Colonic mucosa (tissue), 4 donors: ENCODE data around the gene ZNF195. TPM values are rescaled to one million over a fixed set of nuclear protein-coding genes. Genes with fewer than 3 reads are reported as not detected.
"Not testable (repeated sequence)": the region's sequence is repeated elsewhere in the genome, so short reads cannot be mapped to it uniquely, and the experiment has no call there.

Source experiments
- DNase-seq: peaks from one replicate; pipeline ENCODE4 v3.0.0-alpha.2; 2020
- H3K27ac ChIP-seq: fragments of 200-600 bp; one replicate; pipeline ENCODE4 v1.8.0; 2021
- H3K27me3 ChIP-seq: fragments of 200-600 bp; one replicate; pipeline ENCODE4 v1.8.0; 2021
- H3K36me3 ChIP-seq: fragments of 200-600 bp; one replicate; pipeline ENCODE4 v1.8.0; 2021
- H3K4me1 ChIP-seq: fragments of 200-600 bp; one replicate; pipeline ENCODE4 v1.8.0; 2021; ENCODE audit warnings: mild to moderate bottlenecking
- H3K4me3 ChIP-seq: fragments of 200-600 bp; one replicate; pipeline ENCODE4 v1.8.0; 2021
- H3K9ac ChIP-seq, 2 donors: one replicate each; pipeline ENCODE4 v1.7.0; 2013; ENCODE audit warnings: control low read depth in 2 of 2, low read depth in 2 of 2, low read length in 2 of 2
- H3K9me3 ChIP-seq: fragments of 200-600 bp; one replicate; pipeline ENCODE4 v1.8.0; 2021
- intact Hi-C: fragments of 100-400 bp; cut with DNase I; formaldehyde crosslinking; loops from one replicate; pipeline ENCODE4 v1.14.1; 2022
- total RNA-seq, 2 donors: library from RNA; stranded (reverse); fragmentation: NEBNext Ultra II Directional in 1 of 2; extraction: Animal tissue kit (Norgen Biotek cat#: 25700) in 1 of 2; gene quantifications; one replicate each; pipeline ENCODE4 v1.2.1, GENCODE V29; 2021
- TF ChIP-seq, protein P1 (sequence below): fragments of 200-600 bp; IDR thresholded peaks from one replicate; pipeline ENCODE4 v1.8.0; 2022; ENCODE audit warnings: antibody characterized with exemption, mild to moderate bottlenecking
- donor health status: healthy.
- donor health status: DM: no; HTN: no; CAD: no.
- donor health status: DM: no; HTN: no; CAD: no.

ZNF195 gene
- total RNA-seq, 2 donors from 2014 or later = 19.2 to 34.3 TPM

DNA sequence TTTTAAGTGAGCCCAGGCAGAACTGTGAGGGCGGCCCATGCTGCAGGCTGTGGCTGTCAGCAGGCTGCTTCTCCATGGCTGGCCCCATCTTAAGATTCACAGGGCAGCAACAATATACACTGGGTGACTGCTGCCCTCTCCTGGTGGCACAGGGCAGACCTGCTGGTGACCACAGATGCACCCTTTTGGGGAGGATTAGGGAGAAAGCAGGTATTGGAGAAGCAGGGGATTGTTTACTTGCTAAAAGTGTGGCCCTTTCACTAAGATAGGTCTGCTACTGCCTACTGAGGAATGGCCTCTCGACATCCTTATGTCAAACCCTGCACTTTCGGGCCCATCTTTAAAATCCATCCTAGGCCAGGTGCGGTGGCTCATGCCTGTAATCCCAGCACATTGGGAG is 38.1 kb upstream of the ZNF195 start:
- intact Hi-C loops, H3K9me3 ChIP-seq, H3K4me1 ChIP-seq, H3K4me3 ChIP-seq, H3K27me3 ChIP-seq, H3K27ac ChIP-seq, H3K36me3 ChIP-seq, H3K9ac ChIP-seq: not testable (repeated sequence)
- peak; percentile 53 for DNase-seq
- TF ChIP-seq, protein P1, sequence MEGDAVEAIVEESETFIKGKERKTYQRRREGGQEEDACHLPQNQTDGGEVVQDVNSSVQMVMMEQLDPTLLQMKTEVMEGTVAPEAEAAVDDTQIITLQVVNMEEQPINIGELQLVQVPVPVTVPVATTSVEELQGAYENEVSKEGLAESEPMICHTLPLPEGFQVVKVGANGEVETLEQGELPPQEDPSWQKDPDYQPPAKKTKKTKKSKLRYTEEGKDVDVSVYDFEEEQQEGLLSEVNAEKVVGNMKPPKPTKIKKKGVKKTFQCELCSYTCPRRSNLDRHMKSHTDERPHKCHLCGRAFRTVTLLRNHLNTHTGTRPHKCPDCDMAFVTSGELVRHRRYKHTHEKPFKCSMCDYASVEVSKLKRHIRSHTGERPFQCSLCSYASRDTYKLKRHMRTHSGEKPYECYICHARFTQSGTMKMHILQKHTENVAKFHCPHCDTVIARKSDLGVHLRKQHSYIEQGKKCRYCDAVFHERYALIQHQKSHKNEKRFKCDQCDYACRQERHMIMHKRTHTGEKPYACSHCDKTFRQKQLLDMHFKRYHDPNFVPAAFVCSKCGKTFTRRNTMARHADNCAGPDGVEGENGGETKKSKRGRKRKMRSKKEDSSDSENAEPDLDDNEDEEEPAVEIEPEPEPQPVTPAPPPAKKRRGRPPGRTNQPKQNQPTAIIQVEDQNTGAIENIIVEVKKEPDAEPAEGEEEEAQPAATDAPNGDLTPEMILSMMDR = peak; percentile 45

- H3K36me3 ChIP-seq, intact Hi-C loops: not testable (repeated sequence)
Observed at GRCh38 chr11:3415301-3415700, 36.4 kb upstream of the ZNF195 start.

GRCh38 chr11:3413666-3414065 is 34.7 kb upstream of the ZNF195 start:
- H3K4me1 ChIP-seq, H3K9ac ChIP-seq, H3K9me3 ChIP-seq, H3K36me3 ChIP-seq, DNase-seq, intact Hi-C loops, H3K27me3 ChIP-seq, H3K27ac ChIP-seq, H3K4me3 ChIP-seq: not testable (repeated sequence)

More at GRCh38 chr11:3415301-3415700, 36.4 kb upstream of the ZNF195 start:
- H3K9ac ChIP-seq, H3K4me1 ChIP-seq, H3K27me3 ChIP-seq, H3K9me3 ChIP-seq, H3K27ac ChIP-seq, H3K4me3 ChIP-seq, DNase-seq: not testable (repeated sequence)

DNA sequence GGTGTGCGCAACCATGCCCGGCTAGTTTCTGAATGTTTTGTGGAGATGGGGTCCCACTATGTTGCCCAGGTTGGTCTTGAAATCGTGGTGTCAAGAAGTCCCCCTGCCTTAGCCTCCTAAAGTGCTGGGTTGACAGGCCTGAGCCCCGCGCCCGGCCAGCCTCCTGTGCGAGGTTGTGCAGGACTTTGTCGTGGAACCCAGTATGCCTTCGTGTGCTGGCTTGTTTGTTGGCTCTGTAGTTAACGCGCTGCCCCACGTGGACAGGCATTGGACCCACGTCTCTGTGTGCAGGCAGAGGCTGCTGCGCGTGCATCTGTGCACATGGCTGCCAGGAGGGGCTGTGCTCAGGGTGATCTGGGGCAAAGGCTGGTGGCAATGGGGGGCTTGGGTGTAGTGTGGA is 33.9 kb upstream of the ZNF195 start:
- Histone ChIP-seq H3K36me3 (no peaks in the 10 kb centered on the region), H3K9me3 (no peaks in the 10 kb centered on the region), H3K9ac (no peak overlapping the region), H3K4me1 (no peaks in the 10 kb centered on the region), H3K27ac (no peak overlapping the region), H3K4me3 (no peak overlapping the region), H3K27me3 (no peaks in the 10 kb centered on the region)
- DNase-seq = no peak
- TF ChIP-seq, protein P1 = no peak
- intact Hi-C loops = no loop called here

- TF ChIP-seq, protein P1 = peak; percentile 80
- intact Hi-C loops = loop anchor here (10.0 kb wide), 1 partner anchor 64 kb away; no protein-coding TSS in a partner anchor
- DNase-seq = peak; percentile 81
Observed at GRCh38 chr11:3408722-3409121, 29.8 kb upstream of the ZNF195 start.

DNA sequence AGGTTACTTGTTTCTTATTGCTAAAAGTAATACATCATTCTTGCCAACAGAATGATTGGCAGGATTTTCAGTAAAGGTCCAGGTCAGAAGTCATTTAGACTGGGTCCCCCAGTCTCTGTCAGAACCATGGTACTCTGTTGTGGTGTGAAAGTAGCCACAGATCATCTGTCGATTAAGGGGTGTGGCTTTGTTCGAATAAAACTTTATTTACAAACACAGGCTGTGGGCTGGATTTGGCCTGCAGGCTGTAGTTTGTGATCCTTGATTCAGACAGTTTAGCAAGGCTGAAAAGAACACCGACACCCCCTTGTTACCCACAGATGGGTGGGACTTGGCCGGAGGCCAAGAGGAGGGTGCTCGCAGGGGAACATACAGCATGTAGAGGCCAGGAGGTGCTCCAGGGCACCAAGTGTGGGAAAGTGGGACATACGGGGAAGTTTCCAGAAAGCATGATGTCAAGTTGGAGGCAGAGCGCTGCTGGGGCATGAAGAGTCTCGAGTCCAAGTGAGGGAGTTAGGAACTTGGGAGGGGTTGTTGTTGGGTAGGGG is 29.2 kb upstream of the ZNF195 start:
- DNase-seq, H3K9ac ChIP-seq, H3K9me3 ChIP-seq, H3K4me3 ChIP-seq, H3K4me1 ChIP-seq, H3K27me3 ChIP-seq, H3K27ac ChIP-seq, H3K36me3 ChIP-seq: not testable (repeated sequence)
- intact Hi-C loops = loop anchor here (10.0 kb wide), 1 partner anchor 63 kb away; no protein-coding TSS in a partner anchor

More at GRCh38 chr11:3408722-3409121, 29.8 kb upstream of the ZNF195 start:
- not testable (repeated sequence) for H3K27me3 ChIP-seq, H3K36me3 ChIP-seq, H3K9ac ChIP-seq, H3K27ac ChIP-seq, H3K9me3 ChIP-seq, H3K4me3 ChIP-seq, H3K4me1 ChIP-seq

DNA sequence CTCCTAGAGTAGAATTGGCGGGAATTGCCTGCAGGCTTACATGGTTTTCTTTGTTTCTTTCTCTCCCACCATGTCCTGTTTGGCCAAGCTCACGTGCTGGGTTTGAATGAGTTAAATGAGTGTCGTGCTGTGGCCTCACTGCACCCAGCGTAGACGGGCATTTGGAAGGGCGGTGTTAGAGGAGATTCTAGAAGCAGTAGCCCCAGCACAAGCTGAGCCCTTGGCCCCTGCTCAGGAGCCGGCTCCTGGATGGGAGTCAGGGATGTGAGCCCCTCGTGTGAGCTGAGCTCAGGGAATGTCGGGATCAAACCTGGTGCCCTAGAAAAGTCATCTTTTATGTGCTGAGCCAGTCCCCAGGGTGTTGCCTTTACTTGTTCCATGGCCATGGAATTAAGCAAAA is 28.0 kb upstream of the ZNF195 start:
- H3K9me3 ChIP-seq = not testable (repeated sequence)
- intact Hi-C loops = loop anchor here (10.0 kb wide), 1 partner anchor 62 kb away; no protein-coding TSS in a partner anchor

DNA sequence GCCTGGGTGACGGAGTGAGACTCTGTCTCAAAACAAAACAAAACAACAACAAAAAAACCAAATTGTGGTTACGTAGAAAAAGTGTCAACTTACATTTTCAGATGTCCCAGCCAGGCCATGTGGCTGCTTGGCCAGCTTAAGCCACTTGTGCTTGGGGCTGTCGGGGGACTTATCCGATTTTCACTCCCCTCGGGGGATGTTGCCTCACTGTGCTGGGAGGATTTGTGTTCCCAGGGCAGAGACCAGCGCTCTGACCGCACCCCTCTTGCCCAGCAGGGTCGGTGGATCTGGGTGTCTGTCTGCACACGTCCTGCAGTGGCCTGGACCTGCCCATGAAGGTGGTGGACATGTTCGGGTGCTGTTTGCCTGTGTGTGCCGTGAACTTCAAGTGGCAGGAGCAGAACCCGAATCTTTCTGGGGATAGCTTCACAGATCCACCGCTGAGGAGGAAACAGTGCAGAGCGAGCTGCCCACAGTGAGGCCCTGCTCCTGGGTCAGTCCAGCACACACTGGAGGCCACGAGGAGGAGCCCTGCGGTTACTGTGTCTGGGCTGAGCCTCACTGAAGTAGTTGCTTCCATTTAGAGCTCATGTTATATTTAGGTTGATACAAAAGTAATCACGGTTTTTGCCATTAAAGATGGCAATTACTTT is 27.4 kb upstream of the ZNF195 start:
- not testable (repeated sequence) for H3K4me1 ChIP-seq, H3K9ac ChIP-seq, H3K9me3 ChIP-seq, H3K4me3 ChIP-seq, DNase-seq, H3K27me3 ChIP-seq, H3K36me3 ChIP-seq, H3K27ac ChIP-seq
- intact Hi-C loops = loop anchor here (10.0 kb wide), 1 partner anchor 62 kb away; no protein-coding TSS in a partner anchor

More for the DNA sequence above, 28.0 kb upstream of the ZNF195 start:
- DNase-seq, H3K9ac ChIP-seq, H3K4me1 ChIP-seq, H3K27ac ChIP-seq, H3K36me3 ChIP-seq, H3K27me3 ChIP-seq, H3K4me3 ChIP-seq: not testable (repeated sequence)

- H3K4me1 ChIP-seq, DNase-seq, H3K9ac ChIP-seq, H3K9me3 ChIP-seq, H3K27me3 ChIP-seq, H3K27ac ChIP-seq, H3K4me3 ChIP-seq, H3K36me3 ChIP-seq: not testable (repeated sequence)
- intact Hi-C loops = loop anchor here (10.0 kb wide), 1 partner anchor 60 kb away; no protein-coding TSS in a partner anchor
Observed at GRCh38 chr11:3404076-3404925, 25.4 kb upstream of the ZNF195 start.

GRCh38 chr11:3402861-3403250 is 23.9 kb upstream of the ZNF195 start:
- H3K27me3 ChIP-seq, H3K9ac ChIP-seq, H3K4me1 ChIP-seq, DNase-seq, H3K4me3 ChIP-seq, H3K27ac ChIP-seq, H3K9me3 ChIP-seq, H3K36me3 ChIP-seq: not testable (repeated sequence)
- intact Hi-C loops = loop anchor here (10.0 kb wide), 1 partner anchor 58 kb away; no protein-coding TSS in a partner anchor
